Epidermal melanocyte (primary cell): Measurements from ENCODE around the gene BARHL1.

Experiments used
- DNase-seq: peaks from one replicate; pipeline ENCODE4 v3.0.0; 2011; ENCODE audit warnings: low spot score; ENCODE audit not compliant: insufficient read length

The BARHL1 gene

DNA sequence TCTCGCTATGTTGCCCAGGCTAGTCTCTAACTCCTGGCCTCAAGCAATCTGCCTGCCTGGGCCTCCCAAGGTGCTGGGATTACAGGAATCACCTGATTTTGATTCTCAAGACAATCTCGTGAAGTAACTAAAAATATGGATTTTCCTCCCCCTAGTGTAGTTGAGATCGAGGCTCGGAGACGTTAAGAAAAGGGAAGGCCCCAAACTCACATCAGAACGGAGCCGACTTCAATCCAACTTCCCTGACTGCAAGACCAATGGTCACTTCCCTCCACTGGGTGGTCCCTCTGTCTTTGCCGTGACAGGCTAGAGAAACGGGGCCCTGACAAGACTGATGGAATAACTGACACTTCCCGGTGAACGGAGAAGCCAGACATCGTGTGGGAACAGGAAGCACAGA lies 28.3 kb downstream of the BARHL1 start:
- no peak for DNase-seq

DNA sequence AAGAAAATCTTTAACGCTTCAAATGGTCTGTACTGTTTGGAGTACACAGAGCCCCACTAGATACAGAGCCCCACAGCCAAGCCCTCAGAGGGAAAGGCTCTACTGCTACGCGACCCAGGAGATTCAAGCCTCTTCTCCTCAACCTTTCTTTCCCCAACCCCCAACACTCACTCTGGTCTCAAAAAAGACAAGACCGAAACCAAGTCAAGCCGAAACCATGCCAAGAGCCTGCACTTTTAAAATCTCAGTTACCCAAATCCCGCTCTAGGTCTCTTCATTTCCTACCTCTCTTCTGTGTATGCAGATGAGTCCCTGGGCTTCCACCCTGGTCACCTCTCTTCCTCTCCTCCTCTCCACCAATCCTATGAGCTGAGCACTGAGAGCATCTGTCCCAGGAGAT lies 31.9 kb downstream of the BARHL1 start:
- no peak for DNase-seq

DNA sequence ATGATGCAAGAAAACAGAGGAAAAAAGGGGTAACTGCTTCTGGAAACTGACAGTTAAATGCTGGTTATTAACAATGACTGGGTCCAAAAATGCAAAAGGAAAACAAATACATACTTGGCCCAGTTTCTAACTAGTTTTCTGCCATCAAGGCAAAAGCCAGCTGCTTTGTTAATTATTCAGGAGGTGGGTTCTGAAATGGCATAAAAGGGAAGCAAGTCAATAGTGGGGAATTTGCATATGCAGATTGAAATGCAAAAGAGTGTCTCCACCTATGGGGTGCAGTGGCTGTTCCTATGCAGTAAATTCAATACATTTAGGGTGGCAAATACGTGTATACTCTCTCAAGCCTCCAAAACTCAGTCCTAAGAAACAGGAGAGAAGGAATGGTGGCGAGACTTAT lies 33.4 kb downstream of the BARHL1 start:
- DNase-seq: no peak

- no peak for DNase-seq
Measured at GRCh38 chr9:132616725-132617124, 34.3 kb downstream of the BARHL1 start.

DNA sequence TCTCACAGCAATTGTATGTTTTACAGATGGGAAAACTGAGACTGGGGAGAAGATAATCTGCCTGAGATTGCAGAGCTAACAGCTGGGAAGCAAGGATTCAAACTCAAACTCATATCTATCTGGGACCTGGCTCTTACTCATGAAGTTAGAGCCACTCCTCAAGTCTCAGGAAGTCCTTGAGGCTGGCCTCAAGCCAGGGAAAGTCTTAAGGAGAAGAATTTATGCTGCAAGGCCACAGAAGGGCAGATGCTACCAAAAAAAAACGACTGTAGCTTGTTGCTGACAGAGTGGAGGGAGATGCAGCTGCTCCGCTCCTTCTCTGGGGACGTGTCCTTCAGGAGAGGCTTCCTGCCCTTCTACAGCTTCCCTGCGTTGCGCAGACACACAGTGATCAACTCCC lies 39.8 kb downstream of the BARHL1 start:
- DNase-seq: no peak

GRCh38 chr9:132626285-132626684 lies 43.9 kb downstream of the BARHL1 start:
- no peak for DNase-seq

GRCh38 chr9:132627106-132627505 lies 44.7 kb downstream of the BARHL1 start:
- no peak for DNase-seq

- no peak for DNase-seq
Measured at GRCh38 chr9:132627594-132627993, 45.2 kb downstream of the BARHL1 start.

- no peak for DNase-seq
Measured at GRCh38 chr9:132628746-132629145, 46.3 kb downstream of the BARHL1 start.

DNA sequence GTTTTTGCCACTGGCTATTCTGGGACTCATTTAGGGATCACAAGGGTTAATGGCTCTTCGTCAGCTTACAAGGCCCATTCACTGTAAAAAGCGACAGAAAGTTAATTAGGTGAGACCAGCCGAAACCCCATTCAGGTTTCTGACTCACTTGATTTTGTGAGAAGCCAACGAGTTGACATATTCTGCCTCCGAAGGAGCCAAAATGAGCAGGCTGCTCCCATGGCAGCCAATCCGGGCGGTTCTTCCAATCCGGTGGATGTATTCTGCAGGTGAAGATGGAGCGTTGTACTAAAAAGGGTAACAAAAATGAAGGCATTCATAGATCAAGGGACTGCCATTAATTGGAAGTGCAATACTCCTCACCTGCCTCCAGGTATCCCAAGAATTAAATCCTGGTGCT lies 47.7 kb downstream of the BARHL1 start:
- DNase-seq: no peak

- DNase-seq: no peak
Measured at GRCh38 chr9:132630811-132631210, 48.4 kb downstream of the BARHL1 start.

DNA sequence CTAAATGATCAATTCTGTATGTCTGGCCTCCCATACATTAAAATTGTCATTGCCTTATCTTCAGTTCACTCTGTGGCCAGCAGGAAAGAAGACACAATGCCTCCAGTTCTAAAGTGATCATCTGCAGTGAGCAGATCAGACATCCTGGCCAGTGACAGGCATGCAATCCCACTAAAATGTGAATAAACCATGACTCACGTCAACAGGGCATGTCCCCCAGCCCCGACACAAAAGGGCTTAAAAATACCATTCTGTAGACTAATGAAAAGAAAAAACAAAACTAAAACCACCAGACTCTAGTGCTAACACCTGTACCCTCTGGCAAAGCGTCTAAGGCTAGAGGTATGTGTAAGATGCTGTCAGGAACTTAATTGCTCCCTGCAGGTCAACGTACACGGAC lies 48.9 kb downstream of the BARHL1 start:
- no peak for DNase-seq

DNA sequence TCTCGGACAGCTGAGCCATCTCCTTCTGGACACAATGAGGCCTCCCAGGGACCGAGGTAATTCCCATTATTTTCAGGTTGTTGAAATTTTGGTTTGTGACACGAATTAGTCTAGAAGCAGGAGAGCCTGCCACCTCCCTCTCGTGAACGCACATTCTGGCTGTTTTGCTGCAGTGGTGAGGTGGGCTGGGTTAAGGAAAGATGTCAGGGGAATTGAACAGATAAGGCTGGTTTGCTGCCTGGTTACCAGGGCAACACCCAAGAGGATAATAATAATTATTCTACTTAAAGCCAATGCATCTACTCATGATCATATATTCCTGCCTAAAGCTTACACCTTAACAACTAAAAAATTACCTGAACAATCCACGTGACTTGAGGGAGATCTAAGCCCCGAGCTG lies 49.3 kb downstream of the BARHL1 start:
- DNase-seq: no peak

GRCh38 chr9:132632413-132633129 lies 50.2 kb downstream of the BARHL1 start:
- no peak for DNase-seq

DNA sequence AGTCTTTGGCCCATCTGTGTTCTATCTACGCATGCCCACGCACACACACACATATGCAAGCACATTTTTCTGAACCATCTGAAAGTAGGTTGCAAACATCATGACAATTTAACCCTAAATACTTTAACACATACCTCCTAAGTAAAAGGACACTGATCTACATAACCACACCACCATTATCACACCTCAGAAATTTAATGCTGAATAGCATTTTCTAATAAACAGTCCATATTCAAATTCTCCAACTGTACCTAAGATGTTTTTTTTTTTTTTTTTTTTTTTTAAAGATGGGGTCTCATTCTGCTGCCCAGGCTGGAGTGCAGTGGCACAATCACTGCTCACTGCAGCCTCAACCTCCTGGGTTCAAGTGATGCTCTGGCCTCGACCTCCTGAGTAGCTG lies 51.9 kb downstream of the BARHL1 start:
- DNase-seq: no peak

DNA sequence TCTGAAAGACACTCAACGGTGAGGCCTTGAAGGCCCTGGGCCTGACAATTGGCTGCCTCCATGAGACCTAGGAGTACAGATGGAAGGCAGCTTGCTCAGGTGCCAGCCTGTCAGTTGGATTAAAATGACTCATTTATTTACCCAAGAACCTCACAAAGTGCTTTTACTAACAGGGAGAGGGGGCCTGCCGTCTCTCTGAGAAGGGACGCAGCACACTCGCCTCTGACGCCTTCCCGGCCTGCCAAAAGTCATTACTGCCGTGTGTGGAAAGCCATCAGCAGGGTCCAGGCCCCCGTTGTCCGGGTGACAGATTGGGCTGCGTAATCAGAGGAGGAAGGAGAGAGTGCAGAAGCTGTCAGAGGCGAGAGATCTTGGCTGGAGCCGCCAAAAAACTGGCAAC lies 54.9 kb downstream of the BARHL1 start:
- no peak for DNase-seq

- DNase-seq: no peak
Measured at GRCh38 chr9:132637801-132638200, 55.4 kb downstream of the BARHL1 start.

DNA sequence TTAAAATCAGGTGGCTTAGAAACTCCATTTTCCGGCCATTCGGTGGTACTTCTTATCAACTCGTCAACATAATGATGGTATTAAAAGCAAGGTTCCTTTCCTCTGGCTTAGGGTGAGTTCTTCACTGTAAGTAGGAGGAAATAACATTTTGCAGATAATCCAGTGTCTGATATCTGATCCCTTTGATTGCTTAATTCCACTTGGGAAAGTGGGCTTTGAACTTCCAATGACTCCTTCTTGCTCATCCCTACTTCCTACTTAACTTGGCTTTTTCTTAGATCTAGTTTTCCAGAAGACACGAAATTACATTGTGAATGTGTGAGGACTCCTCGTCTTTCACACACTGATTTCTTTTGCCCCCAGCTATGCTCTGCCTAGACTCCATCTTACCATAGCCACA lies 55.8 kb downstream of the BARHL1 start:
- no peak for DNase-seq

DNA sequence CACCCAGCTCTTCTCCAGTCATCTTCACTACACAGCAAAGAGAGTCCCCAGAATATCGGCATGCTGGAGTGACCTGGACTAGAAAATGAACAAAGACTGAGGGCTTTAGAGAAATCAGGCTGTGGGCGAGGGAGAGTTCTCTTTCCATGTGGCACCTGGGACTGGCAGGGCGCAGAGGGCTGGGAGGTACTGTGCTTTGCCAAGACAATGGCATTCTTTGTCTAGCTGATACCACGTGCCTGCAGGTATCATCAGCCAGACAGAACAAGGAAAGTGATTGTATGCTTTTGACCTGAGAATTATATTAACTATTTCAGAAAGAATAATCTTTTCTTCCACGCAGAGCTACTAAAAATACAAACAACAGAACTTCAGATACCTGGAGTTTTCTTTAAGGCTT lies 56.9 kb downstream of the BARHL1 start:
- no peak for DNase-seq
